SK-N-SH (cell line): ENCODE measurements around the gene OR2T5.
"Not testable (repeated sequence)": the region's sequence is repeated elsewhere in the genome, so short reads cannot be mapped to it uniquely, and the experiment has no call there.

Experiments
- FOSL2 ChIP-seq: IDR thresholded peaks from 2 replicates; pipeline ENCODE4 v1.4.0; 2012; ENCODE audit warnings: low read depth, mild to moderate bottlenecking, moderate library complexity, borderline replicate concordance
- TF ChIP-seq, protein P1 (sequence below): fragments of 200-600 bp; sonication (generic); IDR thresholded peaks from 2 replicates; pipeline ENCODE4 v1.6.1; 2017; ENCODE audit warnings: antibody characterized with exemption, mild to moderate bottlenecking, moderate library complexity
- TF ChIP-seq, protein P2 (sequence below): fragments of 150-350 bp; IDR thresholded peaks from 2 replicates; pipeline ENCODE4 v1.6.1; 2017; ENCODE audit warnings: antibody characterized with exemption, low read length, low read depth, borderline replicate concordance

DNA sequence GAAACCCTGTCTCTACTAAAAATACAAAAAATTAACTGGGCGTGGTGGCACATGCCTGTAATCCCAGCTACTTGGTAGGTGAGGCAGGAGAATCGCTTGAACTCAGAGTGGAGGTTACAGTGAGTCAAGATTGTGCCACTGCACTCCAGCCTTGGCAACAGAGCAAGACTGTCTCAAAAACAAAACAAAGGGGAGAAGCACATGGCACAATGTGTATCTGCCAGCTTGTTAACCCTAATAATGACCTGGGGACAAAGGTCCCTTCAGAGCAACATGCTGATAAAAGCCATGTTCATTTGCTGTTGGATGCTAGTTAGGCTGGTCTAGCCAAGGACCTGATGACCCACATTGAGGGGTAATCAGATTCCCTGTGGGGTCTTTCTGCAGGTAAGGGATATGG lies 31.8 kb upstream of the OR2T5 start:
- TF ChIP-seq FOSL2, result not testable (repeated sequence)
- TF ChIP-seq, protein P1, sequence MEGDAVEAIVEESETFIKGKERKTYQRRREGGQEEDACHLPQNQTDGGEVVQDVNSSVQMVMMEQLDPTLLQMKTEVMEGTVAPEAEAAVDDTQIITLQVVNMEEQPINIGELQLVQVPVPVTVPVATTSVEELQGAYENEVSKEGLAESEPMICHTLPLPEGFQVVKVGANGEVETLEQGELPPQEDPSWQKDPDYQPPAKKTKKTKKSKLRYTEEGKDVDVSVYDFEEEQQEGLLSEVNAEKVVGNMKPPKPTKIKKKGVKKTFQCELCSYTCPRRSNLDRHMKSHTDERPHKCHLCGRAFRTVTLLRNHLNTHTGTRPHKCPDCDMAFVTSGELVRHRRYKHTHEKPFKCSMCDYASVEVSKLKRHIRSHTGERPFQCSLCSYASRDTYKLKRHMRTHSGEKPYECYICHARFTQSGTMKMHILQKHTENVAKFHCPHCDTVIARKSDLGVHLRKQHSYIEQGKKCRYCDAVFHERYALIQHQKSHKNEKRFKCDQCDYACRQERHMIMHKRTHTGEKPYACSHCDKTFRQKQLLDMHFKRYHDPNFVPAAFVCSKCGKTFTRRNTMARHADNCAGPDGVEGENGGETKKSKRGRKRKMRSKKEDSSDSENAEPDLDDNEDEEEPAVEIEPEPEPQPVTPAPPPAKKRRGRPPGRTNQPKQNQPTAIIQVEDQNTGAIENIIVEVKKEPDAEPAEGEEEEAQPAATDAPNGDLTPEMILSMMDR, result not testable (repeated sequence)
- TF ChIP-seq, protein P2, sequence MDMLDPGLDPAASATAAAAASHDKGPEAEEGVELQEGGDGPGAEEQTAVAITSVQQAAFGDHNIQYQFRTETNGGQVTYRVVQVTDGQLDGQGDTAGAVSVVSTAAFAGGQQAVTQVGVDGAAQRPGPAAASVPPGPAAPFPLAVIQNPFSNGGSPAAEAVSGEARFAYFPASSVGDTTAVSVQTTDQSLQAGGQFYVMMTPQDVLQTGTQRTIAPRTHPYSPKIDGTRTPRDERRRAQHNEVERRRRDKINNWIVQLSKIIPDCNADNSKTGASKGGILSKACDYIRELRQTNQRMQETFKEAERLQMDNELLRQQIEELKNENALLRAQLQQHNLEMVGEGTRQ, result not testable (repeated sequence)
